IPS-NIHi11 (cell line): ENCODE data around the gene CNNM2.
"Not testable (repeated sequence)": the region's sequence is repeated elsewhere in the genome, so short reads cannot be mapped to it uniquely, and the experiment has no call there.

Experiments used
- DNase-seq: peaks from one replicate; pipeline ENCODE4 v3.0.0; 2012; ENCODE audit warnings: mixed read lengths, low spot score

Gene CNNM2

GRCh38 chr10:103109821-103110220 is 191.7 kb downstream of the CNNM2 start:
- DNase-seq, result no peak

- DNase-seq, result no peak
These were observed 192.3 kb downstream of the CNNM2 start for GRCh38 chr10:103110407-103110806.

DNA sequence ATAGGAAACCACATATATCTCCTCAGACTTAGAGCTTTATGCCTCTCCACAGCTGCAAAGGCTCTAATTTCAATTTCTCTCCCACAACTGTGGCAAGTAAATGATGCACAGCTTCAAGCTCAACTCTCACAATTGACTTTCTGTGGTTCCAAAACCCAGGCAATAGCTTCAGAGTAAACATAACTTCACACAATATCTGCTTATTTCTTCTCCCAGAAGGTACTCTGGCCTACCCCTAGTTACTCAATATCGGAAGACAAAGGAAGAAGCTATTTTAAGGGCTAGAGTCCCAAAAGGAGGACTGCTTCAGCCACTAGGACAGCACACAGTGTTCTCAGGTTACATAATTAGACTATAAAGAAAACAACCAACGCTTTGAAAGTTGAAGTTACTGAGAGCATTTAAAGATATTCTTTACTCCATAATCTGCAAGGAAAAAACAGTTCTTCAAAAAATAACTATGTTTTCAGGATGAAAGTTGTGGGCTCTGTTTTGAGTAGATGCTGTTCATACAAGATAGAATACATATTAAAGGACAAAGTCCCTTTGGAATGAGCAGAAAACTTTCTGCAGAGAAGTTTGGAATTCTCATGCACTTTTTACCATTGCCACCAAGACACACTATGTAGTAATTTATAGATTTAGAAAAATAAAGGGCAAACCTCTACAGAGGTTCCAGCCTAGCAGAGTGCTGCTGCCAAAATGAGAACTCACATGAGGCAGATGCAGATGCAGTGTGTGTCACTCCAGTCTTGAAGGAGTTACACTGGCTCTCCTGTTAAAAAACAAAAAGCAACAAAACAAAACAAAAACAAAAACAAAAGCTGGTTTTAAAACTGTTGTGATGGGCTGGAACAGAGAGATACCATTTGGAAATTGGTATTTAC is 193.2 kb downstream of the CNNM2 start:
- DNase-seq, result peak; percentile 18

- DNase-seq, result no peak
These were observed 194.1 kb downstream of the CNNM2 start for GRCh38 chr10:103111918-103112877.

- DNase-seq, result no peak
These were observed 196.8 kb downstream of the CNNM2 start for GRCh38 chr10:103114876-103115275.

GRCh38 chr10:103117247-103117646 is 199.2 kb downstream of the CNNM2 start:
- DNase-seq, result no peak

DNA sequence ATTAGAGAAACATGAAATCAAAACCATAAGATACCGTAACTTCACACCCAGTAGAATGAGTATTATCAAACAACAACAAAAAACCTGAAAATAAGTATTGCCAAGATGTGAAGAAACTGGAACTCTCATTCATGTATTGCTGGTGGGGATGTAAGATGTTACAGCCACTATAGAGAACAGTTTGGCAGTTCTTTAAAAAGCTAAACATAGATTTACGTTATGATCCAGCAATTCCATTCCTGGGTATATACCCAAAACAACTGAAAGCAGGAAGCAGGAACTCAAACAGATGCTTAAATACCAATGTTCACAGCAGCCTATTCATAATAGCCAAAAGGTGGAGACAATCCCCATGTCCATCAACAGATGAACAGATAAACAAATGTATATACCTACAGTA is 202.5 kb downstream of the CNNM2 start:
- no peak for DNase-seq

DNA sequence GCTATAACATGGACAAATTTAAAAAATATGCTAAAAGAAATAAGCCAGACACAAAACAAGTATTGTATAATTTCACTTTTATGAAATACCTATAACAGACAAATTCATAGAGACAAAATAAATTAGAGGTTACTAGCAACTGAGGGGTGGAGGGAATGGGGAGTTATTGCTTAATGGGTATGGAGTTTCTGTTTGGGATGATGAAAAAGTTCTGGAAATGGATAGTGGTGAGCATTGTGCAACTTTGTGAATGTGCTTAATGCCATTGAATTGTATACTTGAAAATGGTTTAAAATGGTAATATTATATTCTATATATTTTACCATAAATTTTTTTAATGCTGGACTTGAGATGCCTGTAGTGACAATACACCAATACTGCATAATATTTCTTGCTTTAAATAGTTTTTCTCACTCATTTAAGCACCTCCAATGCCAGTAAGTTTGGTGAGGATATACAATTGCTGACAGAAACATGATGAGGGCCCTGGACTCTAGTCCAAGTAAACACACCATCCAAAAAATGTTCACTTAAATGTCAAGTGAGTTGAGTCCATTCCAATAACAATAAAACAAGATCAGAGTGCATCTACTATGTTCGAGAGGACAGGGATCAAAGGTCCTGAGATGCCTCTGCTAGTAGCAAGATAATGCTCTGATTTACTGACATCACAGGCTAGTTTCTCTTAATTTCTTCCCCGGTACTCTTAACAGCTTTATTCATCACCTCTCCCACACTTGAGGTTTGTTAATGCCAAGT is 203.1 kb downstream of the CNNM2 start:
- DNase-seq, result no peak

- no peak for DNase-seq
These were observed 205.4 kb downstream of the CNNM2 start for GRCh38 chr10:103123282-103124024.

GRCh38 chr10:103124420-103125096 is 206.5 kb downstream of the CNNM2 start:
- no peak for DNase-seq

DNA sequence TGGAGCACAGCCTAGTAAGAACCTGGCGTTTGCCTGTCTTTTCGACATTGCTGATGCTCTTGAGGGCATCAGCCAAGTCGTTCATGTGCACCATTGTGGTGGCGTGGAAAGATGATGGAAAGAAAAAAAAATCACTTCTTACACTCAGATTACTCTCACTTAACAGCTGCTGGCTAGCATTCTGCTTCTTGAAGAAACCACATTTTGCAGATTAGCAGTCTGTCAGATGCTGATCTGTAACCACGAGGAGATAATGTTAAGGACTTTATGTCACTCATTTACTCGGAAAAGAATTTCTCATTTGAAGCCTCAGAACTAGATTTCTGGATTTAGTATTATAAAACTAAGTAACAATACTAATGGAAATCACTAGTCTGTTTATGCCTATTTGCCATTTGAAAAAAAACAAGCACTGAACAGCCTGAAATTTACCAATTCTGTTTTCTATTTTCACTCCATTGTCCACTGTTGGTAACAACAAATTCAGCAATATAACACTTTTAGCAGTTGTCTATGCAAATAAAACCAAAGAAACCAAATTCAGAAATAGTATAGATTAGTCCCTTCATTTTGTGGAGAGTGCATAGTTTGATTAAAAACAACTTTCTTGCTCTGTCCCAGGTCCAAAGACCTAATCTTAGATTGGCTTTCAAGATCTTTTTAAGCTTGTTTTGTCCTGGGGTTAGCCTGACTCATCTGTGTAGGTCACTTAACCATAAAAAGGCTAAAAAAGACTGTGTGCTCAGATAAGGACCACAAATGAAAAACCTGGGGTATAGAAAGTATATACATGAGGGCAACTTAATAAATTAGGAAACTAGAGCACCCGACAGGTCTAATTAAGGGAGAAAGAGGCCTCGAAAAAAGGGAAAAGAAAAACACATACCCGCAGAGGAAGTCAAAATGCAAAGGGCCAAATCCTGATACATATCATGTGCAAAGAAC is 207.5 kb downstream of the CNNM2 start:
- DNase-seq, result no peak

- no peak for DNase-seq
These were observed 209.1 kb downstream of the CNNM2 start for GRCh38 chr10:103127241-103127640.

DNA sequence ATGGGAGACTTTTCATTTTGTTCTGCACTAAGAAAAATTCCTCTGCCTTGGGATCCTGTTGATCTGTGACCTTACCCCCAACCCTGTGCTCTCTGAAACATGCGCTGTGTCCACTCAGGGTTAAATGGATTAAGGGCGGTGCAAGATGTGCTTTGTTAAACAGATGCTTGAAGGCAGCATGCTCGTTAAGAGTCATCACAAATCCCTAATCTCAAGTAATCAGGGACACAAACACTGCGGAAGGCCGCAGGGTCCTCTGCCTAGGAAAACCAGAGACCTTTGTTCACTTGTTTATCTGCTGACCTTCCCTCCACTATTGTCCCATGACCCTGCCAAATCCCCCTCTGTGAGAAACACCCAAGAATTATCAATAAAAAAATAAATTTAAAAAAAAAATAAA is 212.1 kb downstream of the CNNM2 start:
- not testable (repeated sequence) for DNase-seq

- no peak for DNase-seq
These were observed 212.8 kb downstream of the CNNM2 start for GRCh38 chr10:103130910-103131309.

GRCh38 chr10:103135168-103135567 is 217.1 kb downstream of the CNNM2 start:
- not testable (repeated sequence) for DNase-seq

GRCh38 chr10:103139803-103140202 is 221.7 kb downstream of the CNNM2 start:
- DNase-seq, result no peak
